HFF-Myc (cell line): ENCODE results near the gene OR7G2.
"Not testable (repeated sequence)": the region's sequence is repeated elsewhere in the genome, so short reads cannot be mapped to it uniquely, and the experiment has no call there.

ENCODE experiments used
- DNase-seq: peaks from one replicate; pipeline ENCODE4 v3.0.0-alpha.2; 2011; ENCODE audit warnings: low read depth; ENCODE audit errors: extremely low read depth
- H3K4me3 ChIP-seq: replicated peaks from 2 replicates; pipeline ENCODE4 v1.5.1; 2011; ENCODE audit warnings: low read depth, mild to moderate bottlenecking, control low read depth, low read length
- TF ChIP-seq, protein P1 (sequence below): IDR thresholded peaks from 2 replicates; pipeline ENCODE4 v1.5.1; 2012; ENCODE audit warnings: mild to moderate bottlenecking, low read depth, low read length, control low read depth; ENCODE audit errors: missing control alignments

OR7G2 gene

DNA sequence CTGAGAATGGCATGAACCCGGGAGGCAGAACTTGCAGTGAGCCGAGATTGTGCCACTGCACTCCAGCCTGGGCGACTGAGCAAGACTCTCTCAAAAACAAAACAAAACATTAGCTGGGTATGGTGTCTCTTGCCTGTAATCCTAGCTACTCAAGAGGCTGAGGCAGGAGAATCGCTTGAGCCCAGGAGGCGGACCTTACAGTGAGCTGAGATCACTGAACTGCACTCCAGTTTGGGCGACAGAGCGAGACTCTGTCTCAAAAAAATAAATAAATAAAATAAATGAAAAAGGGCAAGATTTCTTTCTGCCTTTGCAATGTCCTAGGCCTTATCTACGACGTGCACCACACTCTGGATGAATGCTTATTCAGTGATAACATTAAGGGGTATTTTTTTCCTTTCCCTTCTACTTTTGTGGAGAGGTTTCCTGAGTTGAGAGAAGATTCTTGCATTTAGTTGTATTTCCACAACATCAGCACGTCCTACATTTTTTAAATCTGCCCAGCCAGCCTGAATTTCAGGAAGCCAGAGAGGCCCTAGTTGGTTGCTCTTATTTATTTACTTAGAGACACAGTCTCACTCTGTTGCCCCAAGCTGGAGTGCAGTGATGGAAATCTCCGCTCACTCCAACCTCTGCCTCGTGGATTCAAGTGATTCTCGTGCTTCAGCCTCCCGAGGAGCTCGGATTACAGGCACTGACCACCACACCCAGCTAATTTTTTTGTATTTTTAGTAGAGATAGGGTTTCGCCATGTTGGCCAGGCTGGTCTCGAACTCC lies 46.5 kb downstream of the OR7G2 start:
- DNase-seq = no peak
- TF ChIP-seq, protein P1, sequence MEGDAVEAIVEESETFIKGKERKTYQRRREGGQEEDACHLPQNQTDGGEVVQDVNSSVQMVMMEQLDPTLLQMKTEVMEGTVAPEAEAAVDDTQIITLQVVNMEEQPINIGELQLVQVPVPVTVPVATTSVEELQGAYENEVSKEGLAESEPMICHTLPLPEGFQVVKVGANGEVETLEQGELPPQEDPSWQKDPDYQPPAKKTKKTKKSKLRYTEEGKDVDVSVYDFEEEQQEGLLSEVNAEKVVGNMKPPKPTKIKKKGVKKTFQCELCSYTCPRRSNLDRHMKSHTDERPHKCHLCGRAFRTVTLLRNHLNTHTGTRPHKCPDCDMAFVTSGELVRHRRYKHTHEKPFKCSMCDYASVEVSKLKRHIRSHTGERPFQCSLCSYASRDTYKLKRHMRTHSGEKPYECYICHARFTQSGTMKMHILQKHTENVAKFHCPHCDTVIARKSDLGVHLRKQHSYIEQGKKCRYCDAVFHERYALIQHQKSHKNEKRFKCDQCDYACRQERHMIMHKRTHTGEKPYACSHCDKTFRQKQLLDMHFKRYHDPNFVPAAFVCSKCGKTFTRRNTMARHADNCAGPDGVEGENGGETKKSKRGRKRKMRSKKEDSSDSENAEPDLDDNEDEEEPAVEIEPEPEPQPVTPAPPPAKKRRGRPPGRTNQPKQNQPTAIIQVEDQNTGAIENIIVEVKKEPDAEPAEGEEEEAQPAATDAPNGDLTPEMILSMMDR = no peak

DNA sequence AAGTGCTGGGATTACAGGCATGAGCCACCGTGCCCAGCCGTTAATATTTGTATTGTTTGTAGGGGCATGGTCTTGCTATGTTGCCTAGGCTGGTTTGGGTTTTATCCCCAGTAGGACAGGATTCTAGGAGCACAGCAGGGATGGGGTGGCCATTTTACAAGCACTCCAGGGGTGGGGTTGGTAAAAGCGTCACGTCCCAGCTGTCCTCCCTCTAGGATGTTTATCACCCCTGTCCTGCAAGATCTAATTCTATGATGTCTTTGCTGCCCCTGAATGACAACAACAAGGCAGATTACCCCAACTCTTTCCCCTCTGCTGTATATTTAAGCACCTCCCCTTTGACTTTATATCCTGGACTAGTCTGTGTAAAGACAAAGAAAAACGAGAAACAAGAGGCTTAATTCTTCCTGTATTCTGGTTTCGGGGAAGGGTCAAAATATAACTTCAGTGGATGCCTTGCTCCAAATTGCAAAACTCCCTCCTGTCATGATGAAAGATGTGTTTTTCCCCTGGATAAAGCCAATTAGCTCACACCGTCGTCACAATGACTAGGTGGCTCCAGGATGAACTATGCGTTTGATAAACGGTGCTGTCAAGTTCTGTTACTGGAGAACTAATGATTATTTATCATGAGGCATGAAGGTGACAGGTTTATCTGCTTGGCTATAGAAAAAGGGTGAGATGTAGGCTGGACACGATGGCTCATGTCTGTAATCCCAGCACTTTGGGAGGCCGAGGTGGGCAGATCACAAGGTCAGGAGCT lies 48.2 kb downstream of the OR7G2 start:
- H3K4me3 ChIP-seq = no peak overlapping the region
- TF ChIP-seq, protein P1 = no peak
- no peak for DNase-seq

More for the DNA sequence above, 46.5 kb downstream of the OR7G2 start:
- no peak overlapping the region for H3K4me3 ChIP-seq

DNA sequence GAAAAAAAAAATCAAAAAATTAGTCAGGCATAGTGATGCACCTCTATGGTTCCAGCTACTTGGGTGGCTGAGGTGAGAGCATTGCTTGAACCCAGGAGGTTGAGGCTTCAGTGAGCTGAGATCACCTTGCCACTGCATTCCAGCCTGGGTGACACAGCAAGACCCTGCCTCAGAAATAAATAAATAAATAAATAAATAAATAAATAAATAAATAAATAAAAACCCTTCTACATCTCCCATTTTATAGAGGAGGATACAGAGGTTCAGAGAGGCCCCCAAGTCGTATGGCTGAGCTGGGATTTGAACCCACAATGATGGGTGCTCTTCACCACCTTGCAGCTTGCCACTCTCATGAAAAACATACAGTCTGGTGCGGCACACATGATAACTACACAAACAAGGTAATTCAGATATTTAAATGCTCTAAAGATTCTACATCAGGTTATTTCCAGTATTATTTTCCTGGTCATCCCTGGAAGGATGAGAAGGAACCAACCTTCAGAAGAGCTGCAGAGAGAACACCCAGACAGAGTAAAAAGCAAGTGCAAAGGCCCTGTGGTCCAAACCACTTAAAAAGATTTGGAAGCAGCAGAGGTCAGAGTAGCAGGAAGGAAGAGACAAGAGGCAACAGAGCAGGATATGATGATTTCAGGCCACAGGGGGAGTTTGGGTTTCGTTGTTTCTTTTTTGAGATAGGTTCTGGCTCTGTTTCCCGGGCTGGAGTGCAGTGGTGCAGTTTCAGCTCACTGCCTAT lies 49.6 kb downstream of the OR7G2 start:
- no peak overlapping the region for H3K4me3 ChIP-seq
- TF ChIP-seq, protein P1 = no peak
- DNase-seq = no peak

DNA sequence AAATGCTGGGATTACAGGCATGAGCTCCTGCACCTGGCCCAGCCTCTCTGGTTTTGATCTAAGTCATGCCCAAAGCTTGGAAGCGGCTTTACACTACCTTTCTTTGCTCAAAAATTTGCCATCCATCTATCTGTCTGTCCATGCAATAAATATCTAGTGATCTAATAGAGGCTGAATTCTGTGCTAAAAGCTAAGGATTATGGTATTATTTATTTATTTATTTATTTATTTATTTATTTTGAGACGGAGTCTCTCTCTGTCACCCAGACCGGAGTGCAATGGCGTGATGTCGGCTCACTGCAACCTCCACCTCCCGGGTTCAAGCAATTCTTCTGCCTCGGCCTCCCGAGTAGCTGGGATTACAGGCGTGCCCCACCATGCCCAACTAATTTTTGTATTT lies 51.1 kb downstream of the OR7G2 start:
- not testable (repeated sequence) for DNase-seq, H3K4me3 ChIP-seq

DNA sequence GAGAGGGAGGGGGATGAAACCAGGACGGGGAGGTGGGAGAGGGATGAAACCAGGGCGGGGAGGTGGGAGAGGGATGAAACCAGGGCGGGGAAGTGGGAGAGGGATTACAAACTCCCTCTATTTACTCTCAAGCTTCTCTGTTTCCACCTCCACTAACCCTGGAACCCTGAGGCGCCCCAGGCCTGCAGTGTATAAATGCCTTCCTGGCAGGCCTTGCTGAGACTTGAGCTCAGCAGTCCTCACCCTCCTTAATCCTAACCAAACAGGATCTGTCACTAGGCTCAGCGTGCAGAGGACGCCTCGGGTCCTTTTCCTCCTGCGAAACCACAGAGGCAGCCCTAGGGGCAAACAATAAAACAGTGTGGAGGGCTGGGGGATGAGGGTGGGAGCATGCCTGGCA lies 52.5 kb downstream of the OR7G2 start:
- H3K4me3 ChIP-seq = no peak overlapping the region
- TF ChIP-seq, protein P1 = no peak
- DNase-seq = no peak

DNA sequence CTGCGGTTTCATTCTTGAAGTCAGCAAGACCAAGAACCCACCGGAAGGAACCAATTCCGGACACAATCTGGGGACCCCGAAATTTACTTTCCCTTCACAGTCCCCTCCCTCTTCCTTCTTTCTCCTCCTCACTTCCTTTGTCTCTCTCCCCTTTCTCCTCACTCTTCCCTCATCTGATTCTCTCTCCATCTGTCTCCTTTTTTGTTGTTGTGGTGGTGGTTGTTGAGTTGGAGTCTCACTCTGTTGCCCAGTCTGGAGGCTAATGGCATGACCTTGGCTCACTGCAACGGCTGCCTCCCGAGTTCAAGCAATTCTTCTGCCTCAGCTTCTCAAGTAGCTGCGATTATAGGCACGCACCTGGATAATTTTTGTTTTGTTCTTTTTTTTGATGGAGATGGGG lies 53.1 kb downstream of the OR7G2 start:
- no peak overlapping the region for H3K4me3 ChIP-seq
- TF ChIP-seq, protein P1 = no peak
- DNase-seq = no peak

DNA sequence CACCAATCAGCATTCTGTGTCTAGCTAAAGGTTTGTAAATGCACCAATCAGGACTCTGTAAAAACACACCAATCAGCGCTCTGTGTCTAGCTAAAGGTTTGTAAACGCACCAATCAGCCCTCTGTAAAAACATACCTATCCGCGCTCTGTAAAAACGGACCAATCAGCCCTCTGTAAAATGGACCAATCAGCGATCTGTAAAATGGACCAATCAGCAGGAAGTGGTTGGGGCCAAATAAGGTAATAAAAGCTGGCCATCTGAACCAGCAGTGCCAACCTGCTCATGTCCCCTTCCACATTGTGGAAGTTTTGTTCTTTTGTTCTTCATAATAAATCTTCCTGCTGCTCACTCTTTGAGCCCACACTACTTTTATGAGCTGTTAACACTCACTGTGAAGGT lies 53.6 kb downstream of the OR7G2 start:
- H3K4me3 ChIP-seq, DNase-seq: not testable (repeated sequence)
